Common myeloid progenitor, CD34-positive (primary cell): Measurements from ENCODE around the gene TTR.

Experiments used
- CTCF ChIA-PET: fragments of 350-600 bp; sonication (Branson Sonifier 250); formaldehyde crosslinking; loops from one replicate; lab custom pipeline; 2021; ENCODE audit warnings: antibody characterized with exemption; lab: Charles Lee
- POLR2A ChIA-PET: fragments of 350-600 bp; sonication (Branson Sonifier 250); formaldehyde crosslinking; loops from one replicate; lab custom pipeline; 2021; ENCODE audit warnings: antibody characterized with exemption; lab: Charles Lee
- DNase-seq, 3 donors: peaks; one replicate each; pipeline versions ENCODE4 v3.0.0 to v3.0.0-alpha.2; 2013
- H3K27ac ChIP-seq, 2 experiments: 1 replicate in 1 of 2; 2 replicates in 1 of 2; pipeline ENCODE4 v1.7.0; 2013; ENCODE audit warnings: inconsistent platforms in 2 of 2, low read length in 2 of 2, mild to moderate bottlenecking in 2 of 2, low read depth in 1 of 2, moderate library complexity in 1 of 2; ENCODE audit not compliant: severe bottlenecking in 2 of 2, insufficient read depth in 1 of 2, poor library complexity in 1 of 2
- H3K27me3 ChIP-seq, 5 experiments: replicated peaks in 2 of 5; 1 replicate in 3 of 5; 2 replicates in 2 of 5; pipeline versions ENCODE4 v1.6.1 to v1.7.0; 2013; ENCODE audit warnings: low read length in 4 of 5, mild to moderate bottlenecking in 2 of 5, moderate library complexity in 2 of 5, inconsistent platforms in 1 of 5; ENCODE audit not compliant: insufficient read depth in 5 of 5, control insufficient read depth in 4 of 5
- H3K36me3 ChIP-seq, 4 experiments: 1 replicate in 2 of 4; 2 replicates in 2 of 4; pipeline versions ENCODE4 v1.6.1 to v1.7.0; 2013; ENCODE audit warnings: low read length in 3 of 4, control low read depth in 1 of 4, mild to moderate bottlenecking in 1 of 4; ENCODE audit not compliant: control insufficient read depth in 4 of 4, insufficient read depth in 4 of 4
- H3K4me1 ChIP-seq, 4 experiments: 1 replicate in 3 of 4; 2 replicates in 1 of 4; pipeline versions ENCODE4 v1.6.1 to v1.7.1; 2013; ENCODE audit warnings: low read length in 3 of 4, mild to moderate bottlenecking in 3 of 4, control low read depth in 1 of 4, inconsistent platforms in 1 of 4, moderate library complexity in 1 of 4; ENCODE audit not compliant: control insufficient read depth in 4 of 4, insufficient read depth in 4 of 4; ENCODE audit errors: control extremely low read depth in 1 of 4
- H3K4me3 ChIP-seq, 7 experiments: 1 replicate in 4 of 7; 2 replicates in 3 of 7; pipeline versions ENCODE4 v1.5.1 to v1.7.0; 2013; ENCODE audit warnings: mild to moderate bottlenecking in 7 of 7, low read length in 6 of 7, moderate library complexity in 6 of 7, inconsistent platforms in 2 of 7, low read depth in 2 of 7, control low read depth in 1 of 7; ENCODE audit not compliant: insufficient read depth in 4 of 7, control insufficient read depth in 1 of 7; ENCODE audit errors: extremely low read depth in 1 of 7
- H3K9me3 ChIP-seq, 5 experiments: 1 replicate in 4 of 5; 2 replicates in 1 of 5; pipeline versions ENCODE4 v1.6.1 to v1.7.1; 2013; ENCODE audit warnings: low read length in 4 of 5, mild to moderate bottlenecking in 2 of 5, inconsistent platforms in 1 of 5, low read depth in 1 of 5, moderate library complexity in 1 of 5; ENCODE audit not compliant: control insufficient read depth in 4 of 5, insufficient read depth in 2 of 5; ENCODE audit errors: control extremely low read depth in 1 of 5
- WGBS: methylation state at CpG from one replicate; pipeline ENCODE4 v1.1.5; 2013; ENCODE audit not compliant: insufficient coverage; 5-methylcytosine and 5-hydroxymethylcytosine counted together

The TTR gene

DNA sequence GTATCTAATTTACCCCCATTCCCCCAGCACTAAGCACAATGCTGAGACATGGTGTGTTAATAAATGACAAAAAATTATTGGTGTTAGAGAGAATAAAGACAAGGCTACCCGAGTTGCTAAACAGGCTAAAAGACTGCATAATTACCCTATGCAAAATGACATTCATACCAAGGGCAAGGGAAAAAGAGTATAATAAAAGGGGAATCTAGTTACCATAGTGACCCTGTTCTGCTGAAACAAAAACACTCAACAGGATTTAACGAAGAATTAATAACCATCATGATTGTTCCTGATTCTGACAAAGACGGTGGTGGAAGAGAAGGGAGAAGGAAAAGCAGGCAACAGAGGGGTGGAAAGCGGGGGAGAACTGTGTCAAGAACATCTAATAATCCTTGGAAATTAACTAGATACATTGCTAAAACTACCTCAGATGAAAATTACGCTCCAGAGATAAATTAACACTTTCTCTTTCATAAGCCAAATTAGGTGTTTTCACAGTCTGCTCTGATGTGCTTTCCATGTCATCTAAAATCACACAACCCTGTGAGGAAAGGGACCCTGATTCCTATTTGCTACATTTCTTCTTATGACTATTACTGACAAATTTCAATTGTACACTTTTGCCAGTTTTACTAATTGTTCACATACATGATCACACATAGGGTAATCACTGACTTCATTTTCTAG lies 25.5 kb downstream of the TTR start:
- ChIA-PET POLR2A (no interaction called here), CTCF (no interaction called here)
- Histone ChIP-seq H3K9me3 (no peaks in the 10 kb centered on the region), H3K4me1 (peaks cover 0 to 11% (median 3%) of the 10 kb centered on the region in 4 experiments), H3K27me3 (no peaks in the 10 kb centered on the region), H3K27ac (peak overlapping the region; percentile 74 to 82), H3K4me3 (peak overlapping the region in 3 of 7 experiments; percentile 5 to 59 (median 33)), H3K36me3 (peaks cover 0 to 7% (median 2%) of the 10 kb centered on the region in 4 experiments)
- DNase-seq, result peak; percentile 30 to 71 (median 68)
- WGBS, result 100% methylated on average over 1 of the region's 5 CpGs

DNA sequence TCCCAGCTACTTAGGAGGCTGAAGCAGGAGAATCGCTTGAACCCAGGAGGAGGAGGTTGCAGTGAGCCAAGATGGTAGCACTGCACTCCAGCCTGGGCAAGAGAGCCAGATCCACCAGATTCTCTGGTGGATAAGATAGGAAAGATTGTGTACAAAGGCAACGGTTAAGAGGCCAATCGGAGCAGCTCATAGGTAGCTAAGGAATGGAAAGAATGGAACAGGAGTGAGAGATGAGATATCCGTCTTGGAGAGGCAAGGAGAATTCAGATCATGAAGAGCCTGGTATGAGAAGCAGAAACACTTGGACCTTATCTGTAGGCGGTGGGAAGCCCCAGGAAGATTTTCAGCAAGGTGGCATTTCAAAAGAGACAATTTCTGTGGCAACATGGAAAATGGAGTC lies 27.1 kb downstream of the TTR start:
- CTCF ChIA-PET, result interaction anchor here (1.1 kb wide), 1 partner anchor 46 kb away, joined by 3 read pairs; no protein-coding TSS in a partner anchor

DNA sequence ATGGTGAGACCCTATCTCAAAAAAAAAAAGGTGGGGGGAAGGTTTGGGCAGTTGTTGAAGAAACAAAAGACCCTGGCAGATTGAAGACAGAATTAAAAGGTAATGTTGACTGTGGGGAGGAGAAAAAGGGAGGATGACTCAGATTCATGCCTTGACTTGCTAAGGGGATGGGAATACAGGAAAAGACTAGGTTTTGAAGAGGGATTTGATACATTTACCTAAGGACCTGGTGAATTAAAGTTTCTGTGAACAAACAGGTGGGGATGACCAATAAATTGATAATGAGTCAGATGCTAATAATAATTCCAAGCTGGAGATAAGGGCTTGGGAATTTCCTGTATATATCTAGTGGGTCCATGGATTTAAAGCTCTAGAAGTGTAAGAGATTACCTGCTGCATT lies 27.6 kb downstream of the TTR start:
- Histone ChIP-seq H3K27me3 (no peaks in the 10 kb centered on the region), H3K4me3 (no peak overlapping the region), H3K4me1 (peaks cover 0 to 11% (median 3%) of the 10 kb centered on the region in 4 experiments), H3K9me3 (no peaks in the 10 kb centered on the region), H3K27ac (no peak overlapping the region), H3K36me3 (peaks cover 0 to 7% (median 2%) of the 10 kb centered on the region in 4 experiments)
- POLR2A ChIA-PET, result no interaction called here
- no peak for DNase-seq
- CTCF ChIA-PET, result interaction anchor here (0.9 to 1.1 kb wide), 2 partner anchors 8 to 47 kb away, joined by 3 read pairs; no protein-coding TSS in a partner anchor

More for the DNA sequence above, 27.1 kb downstream of the TTR start:
- H3K4me3 ChIP-seq, result no peak overlapping the region
- H3K36me3 ChIP-seq, result peaks cover 0 to 7% (median 2%) of the 10 kb centered on the region in 4 experiments
- DNase-seq, result no peak
- no peaks in the 10 kb centered on the region for H3K27me3 ChIP-seq
- H3K9me3 ChIP-seq, result no peaks in the 10 kb centered on the region
- 95% methylated on average over 5 of the region's 5 CpGs for WGBS
- H3K4me1 ChIP-seq, result peaks cover 0 to 11% (median 3%) of the 10 kb centered on the region in 4 experiments
- H3K27ac ChIP-seq, result no peak overlapping the region
- POLR2A ChIA-PET, result interaction anchor here (0.7 kb wide), 1 partner anchor 53 kb away, joined by 3 read pairs; no protein-coding TSS in a partner anchor

DNA sequence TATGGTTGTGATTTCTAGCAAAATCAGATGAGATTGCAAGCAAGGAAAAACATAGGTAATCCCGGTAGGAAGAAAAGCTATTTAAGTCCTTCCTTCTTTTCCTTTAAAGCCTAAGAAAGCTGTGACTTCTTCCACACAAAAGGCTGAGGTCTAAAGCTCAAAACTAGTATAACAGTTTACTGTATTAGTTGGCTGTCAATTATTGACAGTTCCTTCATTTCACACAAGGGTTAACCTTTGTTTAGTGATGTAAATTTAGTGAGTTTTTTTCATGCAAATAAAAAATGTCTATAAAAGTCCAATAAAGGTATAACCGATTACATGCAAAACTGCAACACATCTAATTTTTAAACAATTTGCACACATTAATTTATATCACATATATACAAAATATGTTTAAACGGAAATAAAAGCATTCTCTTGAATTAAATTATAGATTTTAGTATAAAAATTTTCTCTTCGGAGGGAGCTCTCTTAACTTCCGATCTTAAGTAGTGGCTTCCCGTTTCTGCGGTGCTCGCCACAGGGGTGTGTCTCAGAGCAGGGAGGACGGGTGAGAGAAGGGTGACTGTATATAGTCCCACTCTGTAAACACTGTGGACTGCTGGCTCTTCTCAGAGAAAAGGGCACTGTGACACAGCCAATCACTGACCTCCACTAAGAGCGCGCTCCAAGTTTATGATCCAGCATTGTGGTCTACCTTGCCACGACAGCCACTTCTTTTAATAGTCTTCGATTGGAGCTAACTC lies 33.4 kb downstream of the TTR start:
- POLR2A ChIA-PET, result no interaction called here
- Histone ChIP-seq H3K27me3 (no peaks in the 10 kb centered on the region), H3K9me3 (no peaks in the 10 kb centered on the region), H3K4me1 (no peaks in the 10 kb centered on the region), H3K27ac (no peak overlapping the region), H3K36me3 (peaks cover 0 to 30% (median 22%) of the 10 kb centered on the region in 4 experiments), H3K4me3 (no peak overlapping the region)
- WGBS, result 81% methylated on average over 6 of the region's 13 CpGs
- CTCF ChIA-PET, result interaction anchor here (0.6 kb wide), 1 partner anchor 33 kb away, joined by 4 read pairs; no protein-coding TSS in a partner anchor
- peak in 2 of 3 donors; percentile 49 to 65 for DNase-seq

DNA sequence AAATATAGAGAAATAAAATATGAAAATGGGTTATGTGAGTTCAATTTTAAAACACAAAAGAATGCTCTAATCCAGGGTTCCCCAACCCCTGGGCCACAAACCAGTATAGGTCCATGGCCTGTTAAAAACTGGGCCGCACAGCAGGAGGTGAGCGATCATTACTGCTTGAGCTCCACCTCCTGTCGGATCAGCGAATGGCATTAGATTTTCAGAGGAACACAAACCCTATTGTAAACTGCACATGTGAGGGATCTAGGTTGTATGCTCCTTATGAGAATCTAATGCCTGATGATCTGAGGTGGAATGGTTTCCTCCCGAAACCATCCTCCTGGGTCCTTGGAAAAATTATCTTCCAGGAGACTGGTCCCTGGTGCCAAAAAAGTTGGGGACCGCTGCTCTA lies 34.7 kb downstream of the TTR start:
- Histone ChIP-seq H3K27me3 (no peaks in the 10 kb centered on the region), H3K9me3 (no peaks in the 10 kb centered on the region), H3K4me1 (peaks cover 0 to 5% (median 2%) of the 10 kb centered on the region in 4 experiments), H3K27ac (no peak overlapping the region), H3K36me3 (peaks cover 0 to 37% (median 26%) of the 10 kb centered on the region in 4 experiments), H3K4me3 (no peak overlapping the region)
- CTCF ChIA-PET, result no interaction called here
- 100% methylated on average over 4 of the region's 6 CpGs for WGBS
- POLR2A ChIA-PET, result no interaction called here
- peak in 1 of 3 donors; percentile 16 for DNase-seq

DNA sequence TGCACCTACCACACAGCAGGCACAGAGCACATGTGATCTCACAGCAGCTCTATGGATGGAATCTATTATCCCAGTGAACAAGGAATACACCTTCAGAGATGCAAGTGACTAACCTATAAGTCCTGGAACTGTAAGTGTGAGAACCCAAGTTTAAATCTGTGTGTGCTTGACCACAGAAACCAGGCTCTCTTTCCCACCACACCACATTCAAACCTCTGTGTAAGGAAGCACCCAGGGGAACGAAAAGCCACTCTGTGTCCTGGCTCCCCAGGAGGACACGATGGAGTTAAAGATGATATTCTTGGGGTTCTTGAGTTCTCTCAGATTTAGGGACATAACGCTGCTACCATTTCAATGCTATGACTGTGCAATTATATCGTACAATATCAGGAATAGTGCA lies 38.9 kb downstream of the TTR start:
- H3K4me3 ChIP-seq, result no peak overlapping the region
- no peak for DNase-seq
- ChIA-PET CTCF (interaction anchor here (0.8 to 1.0 kb wide), 2 partner anchors 33 to 74 kb away, joined by 3 read pairs; no protein-coding TSS in a partner anchor), POLR2A (no interaction called here)
- no peaks in the 10 kb centered on the region for H3K9me3 ChIP-seq
- H3K4me1 ChIP-seq, result peaks cover 13 to 37% (median 31%) of the 10 kb centered on the region in 4 experiments
- H3K36me3 ChIP-seq, result peaks cover 0 to 32% (median 21%) of the 10 kb centered on the region in 4 experiments
- 100% methylated on average over 4 of the region's 4 CpGs for WGBS
- no peaks in the 10 kb centered on the region for H3K27me3 ChIP-seq
- H3K27ac ChIP-seq, result no peak overlapping the region
